Bronchial epithelial cell (primary cell): Measurements from ENCODE around the gene TGFBI. TPM values are rescaled to one million over a fixed set of nuclear protein-coding genes. Genes with fewer than 3 reads are reported as not detected.

ENCODE experiments used
- DNase-seq: peaks from one replicate; pipeline ENCODE4 v3.0.0-alpha.2; 2010; ENCODE audit warnings: low read depth
- FAIRE-seq: peaks from 2 replicates; lab custom pipeline; 2011; peaks lifted over from hg19 to GRCh38; lab: Jason Lieb, UNC
- H3K27me3 ChIP-seq: 2 replicates; pipeline ENCODE4 v1.5.1; 2011; ENCODE audit warnings: low read length; ENCODE audit not compliant: control insufficient read depth, insufficient read depth
- H3K36me3 ChIP-seq: 2 replicates; pipeline ENCODE4 v1.5.1; 2011; ENCODE audit warnings: low read length; ENCODE audit not compliant: control insufficient read depth, insufficient read depth
- H3K4me3 ChIP-seq: 2 replicates; pipeline ENCODE4 v1.5.1; 2011; ENCODE audit warnings: mild to moderate bottlenecking, low read depth, low read length, control low read depth
- CTCF ChIP-seq: IDR thresholded peaks from 2 replicates; pipeline ENCODE4 v1.5.1; 2011; ENCODE audit warnings: mild to moderate bottlenecking, moderate library complexity, low read length, control low read depth, inconsistent platforms; ENCODE audit not compliant: insufficient read depth, severe bottlenecking
- total RNA-seq: library from RNA; depleted of rRNA; stranded (reverse); fragments of >200 nt; gene quantifications from 2 replicates; pipeline ENCODE4 v1.2.1, GENCODE V29; 2014

Gene TGFBI
- total RNA-seq, 1 donor from 2014 or later = 218 TPM

- no peak overlapping the region for H3K4me3 ChIP-seq
- no peaks in the 10 kb centered on the region for H3K27me3 ChIP-seq
- no peaks in the 10 kb centered on the region for H3K36me3 ChIP-seq
- FAIRE-seq = no peak
- no peak for DNase-seq
- TF ChIP-seq CTCF = no peak
These were observed 58.2 kb downstream of the TGFBI start for GRCh38 chr5:136086783-136087566.

DNA sequence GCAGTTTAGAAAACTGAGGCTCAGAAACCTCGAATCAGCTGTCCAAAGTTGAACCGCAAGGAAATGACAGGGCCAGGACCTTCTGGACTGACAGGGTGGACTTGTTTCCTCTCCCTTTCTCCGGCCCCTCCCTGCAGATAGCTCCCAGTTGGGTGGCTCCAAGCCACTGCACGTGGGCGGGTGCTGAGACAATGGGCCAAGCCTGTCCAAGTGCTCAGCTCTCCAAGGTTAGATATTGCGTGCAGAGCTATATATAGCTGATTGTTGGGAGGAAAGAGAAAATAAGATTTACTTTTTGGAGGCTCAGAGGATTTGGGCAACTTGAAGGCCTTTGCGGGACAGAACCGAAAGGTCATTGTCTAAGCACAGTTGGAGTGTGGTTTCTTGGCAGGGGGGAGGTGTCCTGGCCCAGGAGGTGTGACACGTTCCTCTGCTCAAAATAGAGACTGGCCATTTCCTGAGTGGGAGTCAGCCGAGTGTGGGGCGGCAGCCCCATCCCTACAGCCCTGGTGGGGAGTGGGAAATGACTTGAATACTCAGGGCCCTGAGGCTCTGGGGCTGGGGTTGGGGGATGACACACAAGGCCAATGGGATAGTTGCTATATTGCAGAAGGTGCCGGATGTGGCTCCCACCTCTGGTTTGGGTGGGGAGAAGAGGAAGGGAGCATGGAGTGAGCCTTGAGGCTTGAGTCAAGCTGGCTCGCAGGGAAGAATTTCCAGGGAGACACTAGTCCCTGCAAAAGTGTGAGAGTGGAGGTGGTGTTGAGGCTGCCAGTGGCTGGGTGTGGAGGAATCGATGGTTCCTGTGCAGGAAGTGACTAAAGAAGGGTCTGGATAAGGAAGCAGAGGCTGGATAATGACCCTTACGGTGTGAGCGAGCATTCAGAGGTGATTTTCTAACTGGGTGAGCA lies 59.4 kb downstream of the TGFBI start:
- Histone ChIP-seq H3K27me3 (no peaks in the 10 kb centered on the region), H3K36me3 (no peaks in the 10 kb centered on the region), H3K4me3 (no peak overlapping the region)
- no peak for FAIRE-seq
- peak; percentile 65 for DNase-seq
- TF ChIP-seq CTCF = no peak

- TF ChIP-seq CTCF = no peak
- no peak for DNase-seq
- no peak for FAIRE-seq
- no peaks in the 10 kb centered on the region for H3K36me3 ChIP-seq
- H3K27me3 ChIP-seq = no peaks in the 10 kb centered on the region
- H3K4me3 ChIP-seq = no peak overlapping the region
These were observed 61.0 kb downstream of the TGFBI start for GRCh38 chr5:136089791-136090190.

DNA sequence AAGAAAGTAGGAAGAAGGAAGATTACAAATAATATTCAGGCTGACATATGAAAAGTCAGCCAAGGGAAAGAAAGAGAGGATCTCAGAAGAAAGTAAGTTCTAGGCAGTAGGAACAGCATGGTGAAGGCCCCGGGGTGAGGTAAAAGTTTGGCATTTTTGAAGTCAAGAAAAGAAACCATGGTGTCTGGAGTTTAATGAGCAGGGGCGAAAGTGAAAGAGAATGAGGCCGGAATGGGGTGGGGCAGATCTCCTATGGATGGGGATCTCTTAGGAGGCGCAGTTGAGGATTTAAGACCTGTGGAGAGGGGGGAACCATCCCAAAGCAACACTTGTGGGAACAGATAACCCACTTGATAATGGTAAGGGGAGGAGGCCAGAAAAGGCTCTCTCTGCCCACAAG lies 61.5 kb downstream of the TGFBI start:
- Histone ChIP-seq H3K4me3 (no peak overlapping the region), H3K27me3 (no peaks in the 10 kb centered on the region), H3K36me3 (no peaks in the 10 kb centered on the region)
- no peak for DNase-seq
- FAIRE-seq = no peak
- TF ChIP-seq CTCF = no peak

- H3K27me3 ChIP-seq = peaks cover 1% of the 10 kb centered on the region
- no peak overlapping the region for H3K4me3 ChIP-seq
- no peak for TF ChIP-seq CTCF
- DNase-seq (no peak), FAIRE-seq (no peak)
- H3K36me3 ChIP-seq = no peaks in the 10 kb centered on the region
These were observed 65.6 kb downstream of the TGFBI start for GRCh38 chr5:136094189-136094912.
